Heart right ventricle (tissue), 16 donors: Measurements from ENCODE around the gene SSTR4. TPM values are rescaled to one million over a fixed set of nuclear protein-coding genes. Genes with fewer than 3 reads are reported as not detected.

ENCODE experiments used
- ATAC-seq, 8 donors: fragments of 200-7000 bp; cut with Tn5 transposase; one replicate each; pipeline ENCODE4 v1.9.1; 2020; ENCODE audit warnings: mild to moderate bottlenecking in 8 of 8, moderate library complexity in 8 of 8, moderate number of reproducible peaks in 1 of 8
- DNase-seq, 2 donors: peaks; one replicate each; pipeline ENCODE4 v3.0.0-alpha.2; 2020
- H3K27ac ChIP-seq, 10 donors: fragments of 200-600 bp; sonication (generic) in 2 of 10; one replicate each; pipeline versions ENCODE4 v1.5.0 to v1.8.0; 2020 to 2022; ENCODE audit warnings: mild to moderate bottlenecking in 3 of 10
- H3K27me3 ChIP-seq, 7 donors: fragments of 200-600 bp; one replicate each; pipeline ENCODE4 v1.8.0; 2021 to 2022; ENCODE audit warnings: mild to moderate bottlenecking in 2 of 7
- H3K36me3 ChIP-seq, 9 donors: fragments of 200-600 bp; sonication (generic) in 1 of 9; one replicate each; pipeline versions ENCODE4 v1.5.0 to v1.8.0; 2020 to 2022; ENCODE audit warnings: mild to moderate bottlenecking in 2 of 9
- H3K4me1 ChIP-seq, 9 donors: fragments of 200-600 bp; sonication (generic) in 1 of 9; one replicate each; pipeline versions ENCODE4 v1.5.0 to v1.8.0; 2020 to 2022; ENCODE audit warnings: mild to moderate bottlenecking in 4 of 9
- H3K4me3 ChIP-seq, 10 donors: fragments of 200-600 bp; sonication (generic) in 2 of 10; one replicate each; pipeline versions ENCODE4 v1.5.0 to v1.8.0; 2020 to 2022; ENCODE audit warnings: mild to moderate bottlenecking in 7 of 10, moderate library complexity in 2 of 10
- H3K9me3 ChIP-seq, 11 donors: fragments of 200-600 bp in 10 of 11; sonication (generic) in 2 of 11; one replicate each; pipeline versions ENCODE4 v1.5.0 to v1.8.0; 2013 to 2022; ENCODE audit warnings: mild to moderate bottlenecking in 2 of 11, control low read depth in 1 of 11, moderate library complexity in 1 of 11
- CTCF ChIP-seq, 9 donors: fragments of 200-600 bp; sonication (generic) in 2 of 9; IDR thresholded peaks; one replicate each; pipeline versions ENCODE4 v1.5.0 to v1.8.0; 2021 to 2022; ENCODE audit warnings: antibody characterized with exemption in 9 of 9, mild to moderate bottlenecking in 5 of 9, moderate library complexity in 1 of 9
- WGBS, 2 donors: extraction: QIAGEN DNeasy Blood & Tissue Kit; methylation state at CpG; one replicate each; pipeline ENCODE4 v1.1.7; 2013; ENCODE audit warnings: inconsistent platforms in 1 of 2; 5-methylcytosine and 5-hydroxymethylcytosine counted together
- intact Hi-C, 10 donors: fragments of 100-400 bp; cut with DNase I; formaldehyde crosslinking; loops; one replicate each; pipeline versions ENCODE4 v1.11.1 to v1.14.2; 2022
- polyA plus RNA-seq, 2 donors: library from polyadenylated mRNA; stranded (reverse); fragments of 200-250 nt; gene quantifications; one replicate each; pipeline ENCODE4 v1.2.3, GENCODE V29; 2013
- total RNA-seq, 10 donors: library from RNA; stranded (reverse); fragmentation: NEBNext Ultra II Directional in 3 of 10; extraction: Animal tissue kit (Norgen Biotek cat#: 25700) in 3 of 10; gene quantifications; one replicate each; pipeline versions ENCODE4 v1.2.1 to v1.2.4, GENCODE V29; 2021 to 2023
- donor health status: Arrhythmogenic right ventricular cardiomyopathy.
- donor health status: ischemic (EF 13 %, LVEDD 7.1; RV severe dilation, severe dysfunction).
- donor health status: healthy with polysubstance abuse.
- donor health status: DM: no; HTN: yes; CAD: no.
- donor health status: DM: no; HTN: no; CAD: no.
- donor health status: ischemic (EF 25% LVEDD 6.9; RV normal size, moderate dysfunction).
- donor health status: ischemic (EF 25% LVEDD 5.7; RV mildly dilated, moderate dysfunction).
- donor health status: healthy.
- donor health status: DM: yes; HTN: yes; CAD: no.
- donor health status: Ischemic cardiomyopathy.
- donor health status: ischemic (EF 35%, LVEDD 5.7; RV mildly dilated, moderate dysfunction).
- donor health status: nonischemic (EF 11% LVEDD 7.7; RV severe dilation, severe dysfunction).
- donor health status: DM: yes; HTN: yes; CAD: no.
- donor health status: PGD.
- donor health status: ischemic (EF 29% LVEDD 5.4; RV normal size, mild dysfunction).
- donor health status: nonischemic (EF 23%, LVEDD 6.1; RV moderate dilation, normal function).

The SSTR4 gene
- total and polyA plus RNA-seq, 12 donors: not detected

GRCh38 chr20:23002276-23002675, 32.8 kb upstream of the SSTR4 start:
- DNase-seq (no peak), ATAC-seq (no peak)
- Histone ChIP-seq H3K9me3 (no peaks in the 10 kb centered on the region), H3K4me1 (peaks cover 0 to 18% (median 0%) of the 10 kb centered on the region in 9 donors), H3K4me3 (no peak overlapping the region), H3K36me3 (no peaks in the 10 kb centered on the region), H3K27ac (no peak overlapping the region), H3K27me3 (no peaks in the 10 kb centered on the region)
- TF ChIP-seq CTCF (IDR thresholded peaks at IDR 0.05): no peak
- intact Hi-C loops: no loop called here
- 91 to 94% methylated on average over 6 of the region's 6 CpGs for WGBS, 2 donors

GRCh38 chr20:23003077-23003635, 32.0 kb upstream of the SSTR4 start:
- WGBS, 2 donors: 78 to 91% methylated on average over 1 of the region's 1 CpG
- intact Hi-C loops: no loop called here
- DNase-seq: no peak
- H3K36me3 ChIP-seq: no peaks in the 10 kb centered on the region
- H3K4me3 ChIP-seq: no peak overlapping the region
- no peaks in the 10 kb centered on the region for H3K9me3 ChIP-seq
- H3K27me3 ChIP-seq: no peaks in the 10 kb centered on the region
- no peak for TF ChIP-seq CTCF (IDR thresholded peaks at IDR 0.05)
- ATAC-seq: no peak
- H3K4me1 ChIP-seq: peaks cover 0 to 18% (median 0%) of the 10 kb centered on the region in 9 donors
- no peak overlapping the region for H3K27ac ChIP-seq

GRCh38 chr20:23003881-23004460, 31.1 kb upstream of the SSTR4 start:
- Histone ChIP-seq H3K27ac (no peak overlapping the region), H3K9me3 (no peaks in the 10 kb centered on the region), H3K4me3 (no peak overlapping the region), H3K27me3 (no peaks in the 10 kb centered on the region), H3K4me1 (peaks cover 0 to 17% (median 0%) of the 10 kb centered on the region in 9 donors), H3K36me3 (no peaks in the 10 kb centered on the region)
- WGBS, 2 donors: 84 to 91% methylated on average over 2 of the region's 2 CpGs
- DNase-seq: no peak
- no peak for ATAC-seq
- intact Hi-C loops: no loop called here
- TF ChIP-seq CTCF (IDR thresholded peaks at IDR 0.05): no peak

- no peak for TF ChIP-seq CTCF (IDR thresholded peaks at IDR 0.05)
- no peak for DNase-seq
- Histone ChIP-seq H3K27ac (no peak overlapping the region), H3K27me3 (no peaks in the 10 kb centered on the region), H3K9me3 (no peaks in the 10 kb centered on the region), H3K36me3 (no peaks in the 10 kb centered on the region), H3K4me3 (no peak overlapping the region), H3K4me1 (no peaks in the 10 kb centered on the region)
- ATAC-seq: no peak
- intact Hi-C loops: no loop called here
Measured at GRCh38 chr20:23005776-23006175, 29.3 kb upstream of the SSTR4 start.
